Endothelial cell (in vitro differentiated cells): ENCODE data around the gene FRA10AC1. TPM values are rescaled to one million over a fixed set of nuclear protein-coding genes. Genes with fewer than 3 reads are reported as not detected.

Source experiments
- DNase-seq: peaks from one replicate; pipeline ENCODE4 v3.0.0; 2021; ENCODE audit warnings: low spot score
- H3K27ac Mint-ChIP-seq: one replicate; pipeline ENCODE4 v1.8.0; 2021; ENCODE audit warnings: mixed read lengths, inconsistent platforms; ENCODE audit not compliant: unreplicated experiment
- H3K27me3 Mint-ChIP-seq: one replicate; pipeline ENCODE4 v1.8.0; 2021; ENCODE audit warnings: mild to moderate bottlenecking, moderate library complexity, mixed read lengths, inconsistent platforms; ENCODE audit not compliant: unreplicated experiment
- H3K36me3 Mint-ChIP-seq: one replicate; pipeline ENCODE4 v1.8.0; 2021; ENCODE audit warnings: mild to moderate bottlenecking, low read depth, mixed read lengths, inconsistent platforms; ENCODE audit not compliant: unreplicated experiment
- H3K4me1 Mint-ChIP-seq: one replicate; pipeline ENCODE4 v1.8.0; 2021; ENCODE audit warnings: mild to moderate bottlenecking, mixed read lengths, inconsistent platforms; ENCODE audit not compliant: unreplicated experiment
- H3K4me3 Mint-ChIP-seq: one replicate; pipeline ENCODE4 v1.8.0; 2021; ENCODE audit warnings: mild to moderate bottlenecking, mixed read lengths, inconsistent platforms; ENCODE audit not compliant: unreplicated experiment
- H3K9me3 Mint-ChIP-seq: one replicate; pipeline ENCODE4 v1.8.0; 2021; ENCODE audit warnings: mixed read lengths, inconsistent platforms; ENCODE audit not compliant: unreplicated experiment
- CTCF ChIP-seq: fragments of 200-600 bp; sonication (generic); IDR thresholded peaks from one replicate; pipeline ENCODE4 v1.5.0; 2021; ENCODE audit warnings: antibody characterized with exemption; ENCODE audit not compliant: unreplicated experiment
- total RNA-seq: library from RNA; stranded (reverse); fragmentation: NEBNext Ultra II Directional; extraction: Animal tissue kit (Norgen Biotek cat#: 25700); gene quantifications from one replicate; pipeline ENCODE4 v1.2.1, GENCODE V29; 2021; ENCODE audit not compliant: unreplicated experiment

The FRA10AC1 gene
- total RNA-seq, 1 donor from 2014 or later: 14.6 TPM

DNA sequence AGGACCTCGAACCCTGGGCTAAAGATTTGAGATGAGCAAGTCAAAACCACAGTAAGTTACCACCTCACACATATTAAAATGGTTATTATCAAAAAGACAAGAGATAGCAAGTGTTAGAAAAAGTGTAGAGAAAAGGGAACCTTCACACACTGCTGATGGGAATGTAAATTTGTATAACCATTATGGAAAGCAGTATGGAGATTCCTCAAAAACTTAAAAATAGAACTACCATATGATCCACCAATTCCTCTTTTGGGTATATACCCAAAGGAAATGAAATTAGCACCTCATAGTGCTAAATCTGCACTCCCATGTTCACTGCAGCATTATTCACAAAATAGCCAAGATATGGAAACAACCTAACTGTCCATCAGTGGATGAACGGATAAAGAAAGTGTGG lies 20.8 kb upstream of the FRA10AC1 start:
- Mint-ChIP-seq H3K4me3 (no peak overlapping the region), H3K9me3 (no peaks in the 10 kb centered on the region), H3K27ac (no peak overlapping the region), H3K27me3 (no peaks in the 10 kb centered on the region), H3K36me3 (no peaks in the 10 kb centered on the region), H3K4me1 (peaks cover 4% of the 10 kb centered on the region)
- no peak for DNase-seq
- TF ChIP-seq CTCF: no peak

DNA sequence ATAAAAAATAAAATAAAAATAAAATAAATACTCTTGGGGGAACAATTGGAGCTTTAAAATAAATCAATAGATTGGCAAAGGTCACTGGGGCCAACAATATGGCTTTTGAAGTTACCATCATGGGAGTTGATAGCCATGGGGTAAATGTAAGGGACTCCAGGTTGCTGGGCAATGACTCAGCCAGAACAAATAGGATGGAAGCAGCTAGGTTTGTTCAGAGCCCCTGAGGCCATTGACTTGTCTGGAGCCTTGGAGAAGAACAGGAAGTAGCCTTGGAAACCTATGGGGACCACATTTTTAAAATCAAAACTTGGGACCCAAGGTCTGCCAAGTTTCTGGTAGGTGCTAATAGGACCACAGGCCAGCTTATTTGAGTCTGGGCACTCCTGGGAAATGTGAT lies 20.2 kb upstream of the FRA10AC1 start:
- no peak for TF ChIP-seq CTCF
- DNase-seq: no peak
- no peaks in the 10 kb centered on the region for H3K9me3 Mint-ChIP-seq
- H3K27ac Mint-ChIP-seq: no peak overlapping the region
- H3K4me1 Mint-ChIP-seq: peaks cover 4% of the 10 kb centered on the region
- H3K4me3 Mint-ChIP-seq: no peak overlapping the region
- H3K27me3 Mint-ChIP-seq: peaks cover 2% of the 10 kb centered on the region
- H3K36me3 Mint-ChIP-seq: no peaks in the 10 kb centered on the region

DNA sequence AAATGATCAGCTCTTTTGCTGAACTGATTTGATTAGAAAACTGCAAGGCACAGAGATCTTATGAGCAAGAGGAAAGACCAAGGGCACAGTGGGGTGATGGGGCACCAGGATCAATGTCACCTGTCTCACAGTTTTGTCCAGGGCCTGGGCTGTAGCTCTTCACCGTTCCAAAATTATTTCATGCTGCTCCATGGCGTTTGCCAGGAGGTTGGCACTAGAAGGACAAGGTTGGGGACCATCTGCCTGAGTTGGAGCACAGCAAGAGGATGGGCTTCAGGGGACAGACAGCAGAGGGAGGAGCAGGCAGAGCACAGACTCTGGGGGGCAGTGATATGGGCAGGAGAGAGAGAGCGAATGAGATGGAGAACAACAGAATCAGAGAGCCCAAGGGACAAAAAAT lies 17.5 kb upstream of the FRA10AC1 start:
- Mint-ChIP-seq H3K36me3 (peaks cover 3% of the 10 kb centered on the region), H3K27me3 (peaks cover 2% of the 10 kb centered on the region), H3K4me3 (no peak overlapping the region), H3K9me3 (no peaks in the 10 kb centered on the region), H3K27ac (no peak overlapping the region), H3K4me1 (peaks cover 4% of the 10 kb centered on the region)
- TF ChIP-seq CTCF: no peak
- DNase-seq: no peak

DNA sequence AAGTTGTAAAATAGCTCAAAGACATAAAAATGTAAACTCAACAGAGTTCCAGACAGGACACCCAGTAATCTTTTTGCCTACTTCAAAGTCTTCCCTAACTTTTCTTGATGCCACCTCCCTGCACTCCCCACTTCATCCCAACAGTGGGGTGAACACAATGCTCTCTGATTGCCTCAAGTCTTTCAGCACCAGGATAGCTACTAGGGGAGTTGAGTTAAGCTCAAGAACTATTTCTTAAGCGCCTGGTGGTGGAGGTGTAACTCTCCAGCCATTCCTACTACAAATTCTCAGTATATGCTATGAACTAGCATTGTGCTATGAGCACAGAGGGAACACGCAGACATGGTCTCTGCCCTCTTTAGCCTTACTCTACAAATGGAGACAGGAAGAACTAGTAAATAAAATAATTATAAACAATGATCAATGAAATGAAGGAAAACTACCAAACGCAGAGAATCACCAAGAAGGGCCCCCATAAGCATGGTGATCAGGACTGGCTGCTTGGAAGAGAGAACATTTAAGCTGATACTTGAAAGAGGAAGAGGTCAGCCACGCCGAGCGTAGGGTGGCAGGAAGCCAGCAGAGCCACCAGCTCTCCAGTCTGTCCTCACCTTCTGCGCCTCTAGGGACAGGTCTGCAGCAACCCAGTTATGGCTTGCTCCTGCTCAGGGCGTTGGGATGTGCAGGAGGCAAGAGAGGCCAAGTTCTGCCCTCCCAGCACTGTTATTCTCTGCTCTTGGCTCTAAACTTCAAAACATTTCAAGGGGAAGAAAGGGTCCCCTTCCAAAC lies 16.7 kb upstream of the FRA10AC1 start:
- no peak for TF ChIP-seq CTCF
- Mint-ChIP-seq H3K4me3 (no peak overlapping the region), H3K4me1 (peaks cover 4% of the 10 kb centered on the region), H3K27me3 (peaks cover 2% of the 10 kb centered on the region), H3K27ac (no peak overlapping the region), H3K36me3 (peaks cover 3% of the 10 kb centered on the region), H3K9me3 (no peaks in the 10 kb centered on the region)
- no peak for DNase-seq

GRCh38 chr10:93716766-93717165 lies 14.4 kb upstream of the FRA10AC1 start:
- no peak overlapping the region for H3K4me3 Mint-ChIP-seq
- H3K4me1 Mint-ChIP-seq: peaks cover 4% of the 10 kb centered on the region
- H3K27me3 Mint-ChIP-seq: peaks cover 2% of the 10 kb centered on the region
- no peak overlapping the region for H3K27ac Mint-ChIP-seq
- no peak for DNase-seq
- peaks cover 3% of the 10 kb centered on the region for H3K36me3 Mint-ChIP-seq
- TF ChIP-seq CTCF: no peak
- H3K9me3 Mint-ChIP-seq: no peaks in the 10 kb centered on the region
